Brain pericyte (primary cell): ENCODE measurements around the gene ANO6.

ENCODE experiments used
- DNase-seq: peaks from one replicate; pipeline ENCODE4 v3.0.0-alpha.2; 2012; ENCODE audit warnings: low read depth, low spot score

ANO6 gene

GRCh38 chr12:45435945-45436710, 220.2 kb downstream of the ANO6 start:
- DNase-seq: no peak

- no peak for DNase-seq
Observed at GRCh38 chr12:45439039-45439438, 223.1 kb downstream of the ANO6 start.

- DNase-seq: no peak
Observed at GRCh38 chr12:45446013-45446412, 230.1 kb downstream of the ANO6 start.

- no peak for DNase-seq
Observed at GRCh38 chr12:45458238-45458637, 242.3 kb downstream of the ANO6 start.

- DNase-seq: no peak
Observed at GRCh38 chr12:45458854-45459807, 243.2 kb downstream of the ANO6 start.

- no peak for DNase-seq
Observed at GRCh38 chr12:45462506-45462905, 246.6 kb downstream of the ANO6 start.

- DNase-seq: no peak
Observed at GRCh38 chr12:45464699-45465098, 248.8 kb downstream of the ANO6 start.

GRCh38 chr12:45468751-45469615, 253.1 kb downstream of the ANO6 start:
- no peak for DNase-seq

- no peak for DNase-seq
Observed at GRCh38 chr12:45469902-45470301, 254.0 kb downstream of the ANO6 start.

- DNase-seq: no peak
Observed at GRCh38 chr12:45473636-45474035, 257.7 kb downstream of the ANO6 start.

- DNase-seq: no peak
Observed at GRCh38 chr12:45475594-45475993, 259.7 kb downstream of the ANO6 start.

GRCh38 chr12:45477526-45477925, 261.6 kb downstream of the ANO6 start:
- no peak for DNase-seq

- no peak for DNase-seq
Observed at GRCh38 chr12:45478931-45479330, 263.0 kb downstream of the ANO6 start.

GRCh38 chr12:45481746-45482145, 265.9 kb downstream of the ANO6 start:
- DNase-seq: no peak

- no peak for DNase-seq
Observed at GRCh38 chr12:45483571-45483970, 267.7 kb downstream of the ANO6 start.
